Ishikawa (cell line): ENCODE results near the gene NEK1.

Source experiments
- CEBPB ChIP-seq: IDR thresholded peaks from 2 replicates; pipeline ENCODE4 v1.6.1; 2012
- CREB1 ChIP-seq: IDR thresholded peaks from 2 replicates; pipeline ENCODE4 v1.6.1; 2012; ENCODE audit warnings: low read depth
- EGR1 ChIP-seq: IDR thresholded peaks from 2 replicates; pipeline ENCODE4 v1.6.1; 2012
- EP300 ChIP-seq: IDR thresholded peaks from 2 replicates; pipeline ENCODE4 v1.6.1; 2012; ENCODE audit warnings: borderline replicate concordance
- FOXM1 ChIP-seq: IDR thresholded peaks from 2 replicates; pipeline ENCODE4 v1.6.1; 2012; ENCODE audit warnings: low read depth, borderline replicate concordance
- MAX ChIP-seq: IDR thresholded peaks from 2 replicates; pipeline ENCODE4 v1.6.1; 2012
- NFIC ChIP-seq: IDR thresholded peaks from 2 replicates; pipeline ENCODE4 v1.6.1; 2012
- RAD21 ChIP-seq: IDR thresholded peaks from 2 replicates; pipeline ENCODE4 v1.6.1; 2012; ENCODE audit warnings: low read depth
- REST ChIP-seq: IDR thresholded peaks from 2 replicates; pipeline ENCODE4 v1.6.1; 2012; ENCODE audit warnings: low read depth, mild to moderate bottlenecking
- TAF1 ChIP-seq: IDR thresholded peaks from 2 replicates; pipeline ENCODE4 v1.6.1; 2012; ENCODE audit warnings: low read depth, mild to moderate bottlenecking
- TCF12 ChIP-seq: IDR thresholded peaks from 2 replicates; pipeline ENCODE4 v1.6.1; 2012; ENCODE audit warnings: low read depth
- TEAD4 ChIP-seq: IDR thresholded peaks from 2 replicates; pipeline ENCODE4 v1.6.1; 2012
- YY1 ChIP-seq: IDR thresholded peaks from 2 replicates; pipeline ENCODE4 v1.6.1; 2012; ENCODE audit warnings: low read depth
- ZBTB7A ChIP-seq: IDR thresholded peaks from 2 replicates; pipeline ENCODE4 v1.6.1; 2012; ENCODE audit warnings: low read depth
- TF ChIP-seq, protein P1 (sequence below): IDR thresholded peaks from 2 replicates; pipeline ENCODE4 v1.6.1; 2012

Gene NEK1

DNA sequence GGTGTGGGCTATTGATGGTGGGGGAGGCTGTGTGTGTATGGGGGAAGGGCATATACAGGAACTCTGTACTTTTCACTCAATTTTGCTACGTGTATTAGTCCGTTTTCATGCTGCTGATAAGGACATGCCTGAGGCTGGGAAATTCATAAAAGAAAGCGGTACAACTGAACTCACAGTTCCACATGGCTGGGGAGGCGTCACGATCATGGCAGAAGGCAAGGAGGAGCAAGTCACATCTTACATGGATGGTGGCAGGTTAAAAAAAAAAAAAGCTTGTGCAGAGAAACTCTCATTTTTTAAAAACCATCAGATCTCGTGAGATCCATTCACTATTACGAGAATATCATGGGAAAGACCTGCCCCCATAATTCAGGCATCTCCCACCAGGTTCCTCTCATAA, 152.3 kb downstream of the NEK1 start:
- TF ChIP-seq TAF1: no peak
- no peak for TF ChIP-seq EGR1
- TF ChIP-seq TEAD4: no peak
- no peak for TF ChIP-seq YY1
- TF ChIP-seq REST: no peak
- no peak for TF ChIP-seq CREB1
- TF ChIP-seq CEBPB: no peak

DNA sequence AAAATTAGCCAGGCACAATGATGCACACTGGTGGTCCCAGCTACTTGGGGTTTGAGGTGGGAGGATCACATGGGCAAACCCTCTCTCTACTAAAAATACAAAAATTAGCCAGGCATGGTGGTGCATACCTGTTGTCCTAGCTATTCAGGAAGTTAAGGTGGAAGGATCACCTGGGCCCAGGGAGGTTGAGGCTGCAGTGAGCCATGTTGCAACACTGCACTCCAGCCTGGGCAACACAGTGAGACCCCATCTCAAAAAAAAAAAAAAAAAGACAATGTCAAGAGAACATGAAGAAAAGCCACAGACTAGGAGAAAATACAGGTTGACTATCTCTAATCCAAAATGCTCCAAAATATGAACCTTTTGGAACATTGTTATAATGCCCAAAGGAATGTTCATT, 153.8 kb downstream of the NEK1 start:
- no peak for TF ChIP-seq TAF1
- no peak for TF ChIP-seq YY1
- TF ChIP-seq MAX: no peak
- no peak for TF ChIP-seq REST
- TF ChIP-seq CEBPB: no peak
- TF ChIP-seq NFIC: no peak
- TF ChIP-seq TCF12: no peak
- TF ChIP-seq CREB1: no peak
- TF ChIP-seq, protein P1, sequence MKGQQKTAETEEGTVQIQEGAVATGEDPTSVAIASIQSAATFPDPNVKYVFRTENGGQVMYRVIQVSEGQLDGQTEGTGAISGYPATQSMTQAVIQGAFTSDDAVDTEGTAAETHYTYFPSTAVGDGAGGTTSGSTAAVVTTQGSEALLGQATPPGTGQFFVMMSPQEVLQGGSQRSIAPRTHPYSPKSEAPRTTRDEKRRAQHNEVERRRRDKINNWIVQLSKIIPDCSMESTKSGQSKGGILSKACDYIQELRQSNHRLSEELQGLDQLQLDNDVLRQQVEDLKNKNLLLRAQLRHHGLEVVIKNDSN: no peak
- TF ChIP-seq RAD21: no peak

- no peak for TF ChIP-seq EGR1
- TF ChIP-seq TEAD4: no peak
- TF ChIP-seq RAD21: no peak
- no peak for TF ChIP-seq FOXM1
- no peak for TF ChIP-seq YY1
- no peak for TF ChIP-seq NFIC
- no peak for TF ChIP-seq CREB1
- TF ChIP-seq, protein P1: no peak
- no peak for TF ChIP-seq TCF12
- no peak for TF ChIP-seq EP300
These were observed 165.6 kb downstream of the NEK1 start for GRCh38 chr4:169446824-169447223.

GRCh38 chr4:169443748-169444147, 168.6 kb downstream of the NEK1 start:
- no peak for TF ChIP-seq CREB1
- TF ChIP-seq TCF12: no peak

DNA sequence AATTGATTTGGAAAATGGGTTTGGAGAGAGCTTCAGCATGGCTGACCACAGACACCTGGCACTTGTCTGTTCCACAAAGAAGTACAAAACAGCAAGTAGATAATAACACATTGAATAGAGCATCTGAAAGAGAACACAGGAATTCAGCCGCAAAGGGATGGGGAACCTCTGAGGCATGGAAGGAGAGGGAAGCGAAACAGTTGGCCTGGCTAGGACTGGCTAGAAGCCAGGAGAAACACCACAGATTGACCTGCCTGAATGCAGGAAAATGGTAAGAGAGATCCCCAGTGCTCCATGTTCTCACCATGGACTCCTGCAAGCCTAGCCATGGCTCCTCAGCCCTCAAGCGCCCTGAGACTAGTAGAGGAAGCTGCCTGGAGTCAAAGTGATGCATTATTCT, 171.9 kb downstream of the NEK1 start:
- TF ChIP-seq TAF1 (no peak), YY1 (no peak), RAD21 (no peak), NFIC (no peak), TEAD4 (no peak), CEBPB (no peak), EGR1 (no peak), CREB1 (no peak), FOXM1 (no peak), REST (no peak), TCF12 (no peak), ZBTB7A (no peak), EP300 (no peak), MAX (no peak)
- TF ChIP-seq, protein P1: no peak
